Measurements from ENCODE around the gene PATJ.

PATJ gene

DNA sequence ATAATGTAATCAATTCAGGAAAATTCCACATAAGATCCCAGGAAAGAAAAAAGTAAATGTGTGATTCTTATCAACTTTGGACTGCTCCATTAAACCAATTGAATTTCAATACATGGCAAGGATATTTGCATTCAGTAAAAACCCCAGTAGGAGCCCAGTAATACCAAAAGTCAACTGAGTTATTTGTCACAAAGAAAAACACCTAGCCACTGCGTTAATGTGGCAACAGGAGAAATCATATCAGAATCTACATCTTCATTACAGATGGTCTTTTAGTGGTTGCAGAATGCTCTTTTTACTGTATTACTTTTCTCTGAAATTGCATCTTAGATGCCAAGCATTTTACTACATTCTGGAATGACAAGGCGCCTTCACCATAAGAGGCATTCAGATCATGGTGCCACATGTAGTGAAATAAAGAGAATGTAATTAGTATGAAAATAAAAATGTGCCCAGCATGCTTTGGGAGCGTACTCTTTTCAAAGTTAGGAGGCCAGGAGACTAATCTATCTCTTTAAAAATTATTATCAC lies 180.7 kb downstream of the PATJ start:
- TF ChIP-seq, protein P1, sequence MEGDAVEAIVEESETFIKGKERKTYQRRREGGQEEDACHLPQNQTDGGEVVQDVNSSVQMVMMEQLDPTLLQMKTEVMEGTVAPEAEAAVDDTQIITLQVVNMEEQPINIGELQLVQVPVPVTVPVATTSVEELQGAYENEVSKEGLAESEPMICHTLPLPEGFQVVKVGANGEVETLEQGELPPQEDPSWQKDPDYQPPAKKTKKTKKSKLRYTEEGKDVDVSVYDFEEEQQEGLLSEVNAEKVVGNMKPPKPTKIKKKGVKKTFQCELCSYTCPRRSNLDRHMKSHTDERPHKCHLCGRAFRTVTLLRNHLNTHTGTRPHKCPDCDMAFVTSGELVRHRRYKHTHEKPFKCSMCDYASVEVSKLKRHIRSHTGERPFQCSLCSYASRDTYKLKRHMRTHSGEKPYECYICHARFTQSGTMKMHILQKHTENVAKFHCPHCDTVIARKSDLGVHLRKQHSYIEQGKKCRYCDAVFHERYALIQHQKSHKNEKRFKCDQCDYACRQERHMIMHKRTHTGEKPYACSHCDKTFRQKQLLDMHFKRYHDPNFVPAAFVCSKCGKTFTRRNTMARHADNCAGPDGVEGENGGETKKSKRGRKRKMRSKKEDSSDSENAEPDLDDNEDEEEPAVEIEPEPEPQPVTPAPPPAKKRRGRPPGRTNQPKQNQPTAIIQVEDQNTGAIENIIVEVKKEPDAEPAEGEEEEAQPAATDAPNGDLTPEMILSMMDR (IDR thresholded peaks at IDR 0.05; ENCODE audit: low read depth, low read length), result no peak

DNA sequence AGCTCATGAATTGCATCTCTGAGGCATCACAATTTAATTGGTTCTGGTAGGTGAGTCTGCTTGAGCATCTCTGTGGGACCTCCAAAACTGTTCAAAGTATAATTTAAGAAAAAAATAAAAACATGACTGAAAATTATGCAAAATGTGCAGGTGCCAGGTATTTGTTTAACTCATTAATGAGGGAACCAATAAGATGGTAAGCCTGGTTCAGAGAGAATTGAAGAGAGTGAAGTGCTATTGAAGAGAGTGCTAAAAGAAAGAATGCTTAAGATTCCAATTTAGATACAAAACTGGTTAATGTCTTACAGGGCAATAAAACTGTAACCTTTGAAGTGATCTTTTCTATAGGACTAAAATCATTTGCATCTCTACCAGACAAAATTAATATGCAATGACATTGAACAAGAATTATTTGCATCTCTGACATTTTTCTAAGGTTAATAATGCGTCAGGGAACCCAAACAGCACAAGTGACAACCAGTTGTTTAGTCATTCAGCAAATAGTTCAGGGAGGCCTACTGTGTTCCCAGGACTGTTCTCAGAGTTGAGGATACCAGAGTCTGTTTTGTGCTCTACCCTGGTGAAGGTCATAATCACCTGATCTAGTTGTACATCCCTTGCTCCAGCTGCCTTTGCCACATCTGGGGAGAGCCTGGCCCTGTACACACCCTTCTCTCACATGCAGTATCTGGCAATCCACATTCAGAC lies 183.5 kb downstream of the PATJ start:
- TF ChIP-seq, protein P1 (IDR thresholded peaks at IDR 0.05; ENCODE audit: low read depth, low read length), result no peak
- H3K4me3 ChIP-seq (ENCODE audit: low read depth, low read length), result no peak overlapping the region

More for the DNA sequence above, 180.7 kb downstream of the PATJ start:
- no peak overlapping the region for H3K4me3 ChIP-seq (ENCODE audit: low read depth, low read length)

DNA sequence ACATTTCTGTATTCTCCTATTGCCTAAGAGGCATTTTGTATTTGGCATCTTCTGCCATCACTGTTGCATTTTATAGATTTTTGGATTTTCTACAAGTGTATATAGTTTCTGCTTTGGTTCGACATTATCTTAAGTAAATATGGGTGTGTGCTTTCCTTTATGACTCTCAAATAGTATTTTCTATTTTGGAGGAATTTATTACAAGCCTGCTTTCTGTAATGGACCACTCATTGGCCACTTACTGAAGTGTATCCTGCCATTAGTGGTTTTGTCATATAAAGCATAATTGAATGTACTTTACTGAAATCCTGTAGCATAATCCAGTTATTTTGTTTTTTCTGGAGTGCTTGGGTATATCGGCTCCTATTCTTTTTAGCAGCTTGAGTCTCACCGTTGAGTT lies 184.3 kb downstream of the PATJ start:
- no peak overlapping the region for H3K4me3 ChIP-seq (ENCODE audit: low read depth, low read length)
- TF ChIP-seq, protein P1 (IDR thresholded peaks at IDR 0.05; ENCODE audit: low read depth, low read length), result no peak

DNA sequence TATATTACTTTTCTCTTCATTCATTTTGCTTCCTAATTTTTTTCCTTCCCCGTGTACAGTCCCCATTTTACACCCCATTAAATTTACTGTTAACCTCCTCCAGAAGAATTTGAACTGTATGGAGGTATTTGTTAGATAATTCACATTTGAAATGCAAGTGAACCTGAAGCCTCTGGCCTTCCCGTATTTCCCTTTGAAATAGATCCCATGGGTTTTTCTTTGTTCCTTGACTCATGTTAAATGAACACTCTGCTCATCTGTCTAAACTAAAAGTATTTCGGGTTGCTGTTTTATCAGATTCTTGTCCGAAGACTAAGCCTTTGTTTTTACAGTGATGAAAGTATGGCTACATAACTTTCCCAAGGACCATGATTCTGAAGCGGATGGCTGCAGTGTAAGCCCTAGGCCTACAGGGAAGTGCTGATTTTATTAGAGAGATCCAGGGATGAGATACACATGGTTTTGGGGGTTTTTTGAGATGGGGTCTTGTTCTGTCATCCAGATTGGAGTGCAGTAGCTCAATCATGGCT lies 187.9 kb downstream of the PATJ start:
- no peak overlapping the region for H3K4me3 ChIP-seq (ENCODE audit: low read depth, low read length)
- TF ChIP-seq, protein P1 (IDR thresholded peaks at IDR 0.05; ENCODE audit: low read depth, low read length), result no peak

DNA sequence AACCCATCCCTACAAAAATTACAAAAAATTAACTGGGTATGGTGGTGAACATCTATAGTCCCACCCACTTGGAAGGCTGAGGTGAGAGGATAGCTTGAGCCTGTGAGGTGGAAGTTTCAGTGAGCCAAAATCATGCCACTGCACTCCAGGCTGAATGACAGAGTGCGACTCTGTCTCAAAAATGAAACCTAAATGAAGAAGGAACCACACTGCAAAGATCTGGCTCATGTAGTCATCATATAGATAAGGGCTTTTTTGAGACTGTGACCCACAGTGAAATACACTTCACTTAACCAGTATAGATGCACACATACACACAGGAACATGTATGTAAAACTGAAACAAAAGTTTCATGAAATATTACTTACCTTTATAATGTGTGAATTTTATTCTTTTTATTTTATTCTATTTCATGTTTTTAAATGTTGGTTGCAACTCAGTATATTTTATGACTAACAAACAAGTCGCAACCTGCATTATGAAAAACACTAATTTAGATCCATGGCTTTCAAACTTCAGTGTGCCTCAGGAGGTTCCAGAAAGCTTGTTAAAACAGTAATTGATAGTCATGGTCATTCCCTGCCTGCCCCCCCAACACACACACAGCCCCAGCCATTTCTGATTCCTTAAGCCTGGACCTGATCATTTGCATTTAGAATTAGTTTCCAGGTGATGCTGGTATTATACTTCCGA lies 189.5 kb downstream of the PATJ start:
- no peak overlapping the region for H3K4me3 ChIP-seq (ENCODE audit: low read depth, low read length)
- TF ChIP-seq, protein P1 (IDR thresholded peaks at IDR 0.05; ENCODE audit: low read depth, low read length), result no peak

DNA sequence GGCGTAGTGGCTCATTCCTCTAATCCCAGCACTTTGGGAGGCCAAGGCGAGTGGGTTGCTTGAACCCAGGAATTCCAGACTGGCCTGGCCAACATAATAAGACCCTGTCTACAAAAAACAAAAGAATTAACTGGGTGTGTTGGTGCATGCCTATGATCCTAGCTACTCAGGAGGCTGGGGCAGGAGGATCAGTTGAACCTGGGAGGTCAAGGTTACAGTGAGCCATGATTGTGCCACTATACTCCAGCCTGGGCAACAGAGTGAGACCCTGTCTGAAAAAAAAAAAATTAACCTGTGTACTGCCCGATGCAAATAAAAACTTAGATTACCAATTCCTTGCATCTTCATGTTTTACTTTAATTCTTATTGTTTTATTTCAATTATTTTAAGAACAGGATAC lies 193.2 kb downstream of the PATJ start:
- TF ChIP-seq, protein P1 (IDR thresholded peaks at IDR 0.05; ENCODE audit: low read depth, low read length), result no peak
- no peak overlapping the region for H3K4me3 ChIP-seq (ENCODE audit: low read depth, low read length)

DNA sequence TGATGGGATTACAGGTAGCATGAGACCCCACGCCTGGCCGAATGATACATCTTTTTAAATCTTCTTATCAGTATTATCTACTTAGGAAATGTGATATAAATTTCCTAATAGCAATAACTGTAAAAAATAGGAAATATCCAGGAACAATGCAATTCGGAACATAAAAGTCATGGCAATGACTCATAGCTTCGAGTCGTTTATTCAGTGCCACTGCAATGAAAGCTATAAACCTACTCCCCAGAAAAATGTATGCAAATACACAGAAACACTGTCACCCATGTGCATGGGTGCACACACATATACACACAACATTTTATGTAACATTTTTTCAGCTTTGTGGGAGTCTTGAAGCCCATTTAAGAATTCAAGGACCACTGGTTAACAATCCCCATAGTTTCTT lies 194.6 kb downstream of the PATJ start:
- TF ChIP-seq, protein P1 (IDR thresholded peaks at IDR 0.05; ENCODE audit: low read depth, low read length), result no peak
- no peak overlapping the region for H3K4me3 ChIP-seq (ENCODE audit: low read depth, low read length)
